ENCODE results near the gene LSM6. TPM values are rescaled to one million over a fixed set of nuclear protein-coding genes. Genes with fewer than 3 reads are reported as not detected.

The LSM6 gene
- total and polyA plus RNA-seq, 10 donors: 38.0 to 122 (median 60.3) TPM

DNA sequence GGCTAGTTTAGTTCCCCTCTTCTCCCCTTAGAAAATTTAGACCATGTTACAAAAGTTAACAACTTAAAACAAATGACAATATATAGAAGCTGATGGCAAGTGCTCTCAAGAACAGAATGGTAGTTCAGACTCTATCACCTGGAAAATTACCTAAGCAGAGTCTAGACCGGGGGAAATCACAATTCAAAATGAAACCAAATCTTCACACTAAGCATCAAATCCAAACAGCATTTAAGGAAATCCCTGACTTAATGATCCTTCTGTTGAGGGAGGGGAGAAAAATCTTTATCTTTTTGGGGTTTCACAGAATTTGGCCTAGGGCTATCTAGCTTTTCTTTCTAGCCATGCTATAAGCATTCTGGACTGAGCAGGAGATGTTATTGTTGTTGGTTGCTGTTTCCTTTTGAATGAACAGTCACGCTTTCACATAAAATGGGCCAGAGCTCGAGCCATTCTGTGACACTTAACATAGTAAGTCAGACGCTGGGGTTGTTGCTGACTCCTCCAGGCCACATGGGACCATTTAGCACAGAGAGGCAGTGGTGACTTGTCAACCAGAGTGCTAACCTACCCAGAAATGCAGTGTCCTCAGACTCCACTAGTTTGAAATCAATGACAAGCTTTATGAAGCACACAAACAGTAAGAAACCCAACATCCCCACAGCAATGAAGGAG is 16.0 kb upstream of the LSM6 start:
- H3K27ac ChIP-seq: no peak overlapping the region
- intact Hi-C loops (cut with DNase I; ENCODE audit: low total_unique reads): no loop called here
- peaks cover 0 to 7% (median 0%) of the 10 kb centered on the region in 6 donors for H3K4me1 ChIP-seq
- TF ChIP-seq, protein P1, sequence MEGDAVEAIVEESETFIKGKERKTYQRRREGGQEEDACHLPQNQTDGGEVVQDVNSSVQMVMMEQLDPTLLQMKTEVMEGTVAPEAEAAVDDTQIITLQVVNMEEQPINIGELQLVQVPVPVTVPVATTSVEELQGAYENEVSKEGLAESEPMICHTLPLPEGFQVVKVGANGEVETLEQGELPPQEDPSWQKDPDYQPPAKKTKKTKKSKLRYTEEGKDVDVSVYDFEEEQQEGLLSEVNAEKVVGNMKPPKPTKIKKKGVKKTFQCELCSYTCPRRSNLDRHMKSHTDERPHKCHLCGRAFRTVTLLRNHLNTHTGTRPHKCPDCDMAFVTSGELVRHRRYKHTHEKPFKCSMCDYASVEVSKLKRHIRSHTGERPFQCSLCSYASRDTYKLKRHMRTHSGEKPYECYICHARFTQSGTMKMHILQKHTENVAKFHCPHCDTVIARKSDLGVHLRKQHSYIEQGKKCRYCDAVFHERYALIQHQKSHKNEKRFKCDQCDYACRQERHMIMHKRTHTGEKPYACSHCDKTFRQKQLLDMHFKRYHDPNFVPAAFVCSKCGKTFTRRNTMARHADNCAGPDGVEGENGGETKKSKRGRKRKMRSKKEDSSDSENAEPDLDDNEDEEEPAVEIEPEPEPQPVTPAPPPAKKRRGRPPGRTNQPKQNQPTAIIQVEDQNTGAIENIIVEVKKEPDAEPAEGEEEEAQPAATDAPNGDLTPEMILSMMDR (IDR thresholded peaks at IDR 0.05 in 8 of 11, conservative IDR thresholded peaks at IDR 0.05 in 3 of 11): no peak
- no peak for TF ChIP-seq POLR2A (IDR thresholded peaks at IDR 0.05)
- TF ChIP-seq POLR2AphosphoS5 (IDR thresholded peaks at IDR 0.05): no peak
- H3K4me3 ChIP-seq: no peak overlapping the region
- H3K9me3 ChIP-seq: peaks cover 0 to 30% (median 21%) of the 10 kb centered on the region in 8 donors
- H3K36me3 ChIP-seq: no peaks in the 10 kb centered on the region
- no peak for DNase-seq
- WGBS, 5 donors: 60 to 74% (median 66%) methylated on average over 4 of the region's 4 CpGs
- H3K27me3 ChIP-seq (replicated peaks in 1 of 7): no peaks in the 10 kb centered on the region

DNA sequence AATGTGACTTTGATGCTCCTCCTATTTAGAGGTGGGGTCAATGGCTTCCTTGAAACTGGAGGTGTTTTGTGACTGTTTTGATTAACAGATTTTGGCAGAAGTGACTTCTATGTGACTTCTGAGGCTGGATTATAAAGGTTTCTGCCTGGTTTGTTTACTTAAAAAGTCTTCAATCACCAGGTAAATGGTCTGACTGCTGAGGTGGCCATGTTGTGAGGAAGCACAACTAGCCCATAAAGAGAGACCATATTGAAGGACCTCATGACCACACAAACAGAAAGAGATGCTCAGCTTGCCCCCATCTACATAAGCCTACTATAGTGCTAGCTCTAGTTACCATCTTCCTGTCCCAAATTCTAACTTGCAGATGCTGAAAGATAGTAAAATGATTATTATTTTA is 14.3 kb upstream of the LSM6 start:
- Histone ChIP-seq H3K36me3 (no peaks in the 10 kb centered on the region), H3K4me1 (peaks cover 0 to 7% (median 0%) of the 10 kb centered on the region in 6 donors), H3K27me3 (replicated peaks in 1 of 7) (no peaks in the 10 kb centered on the region), H3K9me3 (peaks cover 0 to 30% (median 21%) of the 10 kb centered on the region in 8 donors), H3K27ac (no peak overlapping the region), H3K4me3 (no peak overlapping the region)
- no peak for DNase-seq
- TF ChIP-seq POLR2AphosphoS5 (IDR thresholded peaks at IDR 0.05) (no peak), POLR2A (IDR thresholded peaks at IDR 0.05) (no peak)
- TF ChIP-seq, protein P1 (IDR thresholded peaks at IDR 0.05 in 8 of 11, conservative IDR thresholded peaks at IDR 0.05 in 3 of 11): no peak
- intact Hi-C loops (cut with DNase I; ENCODE audit: low total_unique reads): no loop called here

DNA sequence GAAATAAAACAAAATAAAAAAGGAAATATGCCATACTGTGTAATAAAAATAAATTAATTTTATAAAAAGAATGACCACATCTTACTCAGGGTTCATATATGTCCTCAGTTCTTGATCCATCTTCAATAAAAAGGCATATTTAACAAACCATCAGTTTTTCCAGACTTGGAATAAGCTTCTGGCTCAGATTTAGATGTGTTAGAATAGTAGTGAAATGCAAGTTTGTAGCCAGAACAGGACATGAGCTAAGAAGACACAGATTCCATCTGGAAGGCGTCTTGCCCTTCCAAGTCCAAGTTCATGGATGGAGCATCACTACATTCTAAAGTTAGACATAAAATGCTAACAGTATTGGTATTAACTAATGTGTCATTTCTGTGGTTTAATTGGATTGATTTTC is 10.3 kb upstream of the LSM6 start:
- H3K36me3 ChIP-seq: no peaks in the 10 kb centered on the region
- no peaks in the 10 kb centered on the region for H3K27me3 ChIP-seq (replicated peaks in 1 of 7)
- TF ChIP-seq POLR2A (IDR thresholded peaks at IDR 0.05) (no peak), POLR2AphosphoS5 (IDR thresholded peaks at IDR 0.05) (no peak)
- TF ChIP-seq, protein P1 (IDR thresholded peaks at IDR 0.05 in 8 of 11, conservative IDR thresholded peaks at IDR 0.05 in 3 of 11): no peak
- H3K4me1 ChIP-seq: no peaks in the 10 kb centered on the region
- no peak overlapping the region for H3K4me3 ChIP-seq
- H3K27ac ChIP-seq: no peak overlapping the region
- 80 to 94% (median 90%) methylated on average over 1 of the region's 1 CpG for WGBS, 5 donors
- H3K9me3 ChIP-seq: peaks cover 0 to 16% (median 11%) of the 10 kb centered on the region in 8 donors
- intact Hi-C loops (cut with DNase I; ENCODE audit: low total_unique reads): no loop called here
- DNase-seq: no peak

DNA sequence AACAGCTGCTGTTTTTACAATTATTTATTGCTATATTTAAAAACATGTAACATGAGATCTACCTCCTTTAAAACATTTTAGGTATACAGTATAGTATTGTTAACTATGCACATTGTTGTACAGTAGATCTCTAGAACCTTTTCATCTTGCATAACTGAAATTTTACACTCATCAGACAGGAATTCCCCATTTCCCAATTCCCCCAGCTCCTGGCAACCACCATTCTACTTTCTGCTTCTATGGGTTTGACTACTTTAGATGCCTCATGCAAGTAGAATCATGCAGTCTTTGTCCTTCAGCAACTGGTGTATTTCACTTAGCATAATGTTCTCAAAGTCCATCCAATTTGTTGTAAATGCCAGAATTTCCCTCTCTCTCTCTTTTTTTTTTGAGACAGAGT is 9.7 kb upstream of the LSM6 start:
- Histone ChIP-seq H3K9me3 (peaks cover 0 to 16% (median 11%) of the 10 kb centered on the region in 8 donors), H3K27ac (no peak overlapping the region), H3K4me3 (no peak overlapping the region), H3K36me3 (no peaks in the 10 kb centered on the region), H3K27me3 (replicated peaks in 1 of 7) (no peaks in the 10 kb centered on the region), H3K4me1 (no peaks in the 10 kb centered on the region)
- TF ChIP-seq POLR2AphosphoS5 (IDR thresholded peaks at IDR 0.05) (no peak), POLR2A (IDR thresholded peaks at IDR 0.05) (no peak)
- TF ChIP-seq, protein P1 (IDR thresholded peaks at IDR 0.05 in 8 of 11, conservative IDR thresholded peaks at IDR 0.05 in 3 of 11): no peak
- no peak for DNase-seq
- intact Hi-C loops (cut with DNase I; ENCODE audit: low total_unique reads): no loop called here
